Tibial artery (tissue), 4 donors: ENCODE measurements around the gene CFAP74.

ENCODE experiments used
- DNase-seq, 2 donors: peaks; one replicate each; pipeline ENCODE4 v3.0.0-alpha.2; 2019
- H3K27ac ChIP-seq, 2 donors: fragments of 200-600 bp; sonication (generic) in 1 of 2; 1 replicate in 1 of 2; 2 replicates in 1 of 2; pipeline ENCODE4 v1.5.1; 2018 to 2019; ENCODE audit warnings: mild to moderate bottlenecking in 1 of 2
- H3K27me3 ChIP-seq, 2 donors: fragments of 200-600 bp; sonication (generic) in 1 of 2; one replicate each; pipeline versions ENCODE4 v1.5.1 to v1.6.0; 2016 to 2019
- H3K36me3 ChIP-seq, 3 donors: fragments of 200-600 bp; sonication (generic) in 2 of 3; one replicate each; pipeline ENCODE4 v1.5.1; 2016 to 2019; ENCODE audit warnings: mild to moderate bottlenecking in 2 of 3
- H3K4me1 ChIP-seq, 4 donors: fragments of 200-600 bp; sonication (generic) in 2 of 4; 1 replicate in 3 of 4; 2 replicates in 1 of 4; pipeline ENCODE4 v1.5.1; 2016 to 2019
- H3K4me3 ChIP-seq, 2 donors: fragments of 200-600 bp; sonication (generic) in 1 of 2; 1 replicate in 1 of 2; 2 replicates in 1 of 2; pipeline ENCODE4 v1.5.1; 2018 to 2019; ENCODE audit warnings: mild to moderate bottlenecking in 2 of 2
- H3K9me3 ChIP-seq, 3 donors: fragments of 200-600 bp; sonication (generic) in 1 of 3; one replicate each; pipeline ENCODE4 v1.5.1; 2016 to 2019
- CTCF ChIP-seq, 2 experiments: fragments of 200-600 bp in 1 of 2; fragments of 450-650 bp in 1 of 2; IDR thresholded peaks; one replicate each; pipeline ENCODE4 v1.5.1; 2017 to 2019; ENCODE audit warnings: antibody characterized with exemption in 2 of 2, mild to moderate bottlenecking in 1 of 2, moderate library complexity in 1 of 2
- intact Hi-C: fragments of 100-400 bp; cut with DNase I; formaldehyde crosslinking; loops from one replicate; pipeline ENCODE4 v1.15.0; 2023; ENCODE audit warnings: low total_unique reads

The CFAP74 gene

GRCh38 chr1:2030076-2030871 is 26.7 kb upstream of the CFAP74 start:
- Histone ChIP-seq H3K27me3 (peaks cover 0 to 84% of the 10 kb centered on the region in 2 donors), H3K4me1 (peaks cover 0 to 6% (median 0%) of the 10 kb centered on the region in 4 donors), H3K9me3 (no peaks in the 10 kb centered on the region), H3K27ac (no peak overlapping the region), H3K36me3 (no peaks in the 10 kb centered on the region), H3K4me3 (no peak overlapping the region)
- no peak for DNase-seq
- intact Hi-C loops: loop anchor here (5.0 kb wide), 1 partner anchor 88 kb away; no protein-coding TSS in a partner anchor
- TF ChIP-seq CTCF (IDR thresholded peaks at IDR 0.05): no peak

- peaks cover 0 to 9% (median 0%) of the 10 kb centered on the region in 4 donors for H3K4me1 ChIP-seq
- no peak for TF ChIP-seq CTCF (IDR thresholded peaks at IDR 0.05)
- H3K27ac ChIP-seq: no peak overlapping the region
- H3K27me3 ChIP-seq: peaks cover 0 to 84% of the 10 kb centered on the region in 2 donors
- H3K36me3 ChIP-seq: no peaks in the 10 kb centered on the region
- intact Hi-C loops: no loop called here
- H3K4me3 ChIP-seq: no peak overlapping the region
- no peak for DNase-seq
- no peaks in the 10 kb centered on the region for H3K9me3 ChIP-seq
These were observed 26.0 kb upstream of the CFAP74 start for GRCh38 chr1:2029561-2029960.

- intact Hi-C loops: no loop called here
- Histone ChIP-seq H3K27me3 (peaks cover 0 to 86% of the 10 kb centered on the region in 2 donors), H3K36me3 (no peaks in the 10 kb centered on the region), H3K4me3 (no peak overlapping the region), H3K4me1 (peaks cover 0 to 9% (median 0%) of the 10 kb centered on the region in 4 donors), H3K9me3 (no peaks in the 10 kb centered on the region), H3K27ac (no peak overlapping the region)
- no peak for DNase-seq
- TF ChIP-seq CTCF (IDR thresholded peaks at IDR 0.05): no peak
These were observed 25.4 kb upstream of the CFAP74 start for GRCh38 chr1:2028870-2029560.

- Histone ChIP-seq H3K4me3 (no peak overlapping the region), H3K4me1 (peaks cover 0 to 9% (median 0%) of the 10 kb centered on the region in 4 donors), H3K27ac (no peak overlapping the region), H3K36me3 (no peaks in the 10 kb centered on the region), H3K9me3 (no peaks in the 10 kb centered on the region), H3K27me3 (peaks cover 0 to 86% of the 10 kb centered on the region in 2 donors)
- intact Hi-C loops: no loop called here
- DNase-seq: no peak
- TF ChIP-seq CTCF (IDR thresholded peaks at IDR 0.05): no peak
These were observed 24.5 kb upstream of the CFAP74 start for GRCh38 chr1:2027961-2028583.

- intact Hi-C loops: no loop called here
- no peaks in the 10 kb centered on the region for H3K36me3 ChIP-seq
- no peak overlapping the region for H3K27ac ChIP-seq
- no peak overlapping the region for H3K4me3 ChIP-seq
- H3K27me3 ChIP-seq: peaks cover 0 to 87% of the 10 kb centered on the region in 2 donors
- TF ChIP-seq CTCF (IDR thresholded peaks at IDR 0.05): no peak
- no peaks in the 10 kb centered on the region for H3K9me3 ChIP-seq
- peaks cover 0 to 9% (median 0%) of the 10 kb centered on the region in 4 donors for H3K4me1 ChIP-seq
- no peak for DNase-seq
These were observed 21.9 kb upstream of the CFAP74 start for GRCh38 chr1:2025491-2025981.
